ENCODE results near the gene MEF2C. TPM values are rescaled to one million over a fixed set of nuclear protein-coding genes. Genes with fewer than 3 reads are reported as not detected.
"Not testable (repeated sequence)": the region's sequence is repeated elsewhere in the genome, so short reads cannot be mapped to it uniquely, and the experiment has no call there.

MEF2C gene
- total and polyA plus RNA-seq, 7 experiments from 2014 or later, result 0.07 to 40.0 (median 2.2) TPM

GRCh38 chr5:88856381-88856780 lies 26.6 kb downstream of the MEF2C start:
- H3K27me3 Mint-ChIP-seq; H3K36me3 Mint-ChIP-seq; H3K4me3 Mint-ChIP-seq; H3K9me3 ChIP-seq (ENCODE audit: control insufficient read depth in 2 of 3, low read length in 3 of 3); H3K4me3 ChIP-seq (ENCODE audit: low read length); ATAC-seq; CTCF ChIA-PET; H3K4me1 Mint-ChIP-seq; H3K9me3 Mint-ChIP-seq; POLR2A ChIA-PET; H3K27me3 ChIP-seq (ENCODE audit: control insufficient read depth in 2 of 2, insufficient read depth in 2 of 2, low read length in 2 of 2); H3K27ac Mint-ChIP-seq; DNase-seq; H3K27ac ChIP-seq (ENCODE audit: low read depth, low read length); H3K4me1 ChIP-seq (ENCODE audit: control insufficient read depth in 2 of 2, insufficient read depth in 2 of 2, low read length in 2 of 2); H3K36me3 ChIP-seq (ENCODE audit: control insufficient read depth in 2 of 3, insufficient read depth in 3 of 3, low read length in 3 of 3); intact Hi-C loops (cut with micrococcal nuclease): not testable (repeated sequence)

GRCh38 chr5:88854769-88855168 lies 28.2 kb downstream of the MEF2C start:
- intact Hi-C loops (cut with micrococcal nuclease), result no loop called here
- H3K9me3 ChIP-seq (ENCODE audit: control insufficient read depth in 2 of 3, low read length in 3 of 3), result no peaks in the 10 kb centered on the region
- Mint-ChIP-seq H3K27ac (no peak overlapping the region), H3K27me3 (peaks cover 0 to 5% (median 0%) of the 10 kb centered on the region in 5 donors), H3K4me1 (peaks cover 0 to 4% (median 0%) of the 10 kb centered on the region in 7 donors), H3K4me3 (no peak overlapping the region), H3K9me3 (peaks cover 0 to 9% (median 4%) of the 10 kb centered on the region in 11 donors), H3K36me3 (no peaks in the 10 kb centered on the region)
- no peaks in the 10 kb centered on the region for H3K27me3 ChIP-seq (ENCODE audit: control insufficient read depth in 2 of 2, insufficient read depth in 2 of 2, low read length in 2 of 2)
- no peak overlapping the region for H3K27ac ChIP-seq (ENCODE audit: low read depth, low read length)
- no peak overlapping the region for H3K4me3 ChIP-seq (ENCODE audit: low read length)
- POLR2A ChIA-PET, result no interaction called here
- no peaks in the 10 kb centered on the region for H3K36me3 ChIP-seq (ENCODE audit: control insufficient read depth in 2 of 3, insufficient read depth in 3 of 3, low read length in 3 of 3)
- ATAC-seq (no peak), DNase-seq (no peak)
- CTCF ChIA-PET, result interaction anchor here (0.6 kb wide), 1 partner anchor 693 kb away, joined by 3 read pairs; no protein-coding TSS in a partner anchor
- H3K4me1 ChIP-seq (ENCODE audit: control insufficient read depth in 2 of 2, insufficient read depth in 2 of 2, low read length in 2 of 2), result no peaks in the 10 kb centered on the region

GRCh38 chr5:88847420-88847819 lies 35.6 kb downstream of the MEF2C start:
- no peak overlapping the region for H3K4me3 ChIP-seq (ENCODE audit: low read length)
- ATAC-seq (no peak), DNase-seq (no peak)
- H3K27me3 Mint-ChIP-seq, result peaks cover 0 to 22% (median 3%) of the 10 kb centered on the region in 5 donors
- ChIA-PET CTCF (no interaction called here), POLR2A (no interaction called here)
- no peaks in the 10 kb centered on the region for H3K36me3 ChIP-seq (ENCODE audit: control insufficient read depth in 2 of 3, insufficient read depth in 3 of 3, low read length in 3 of 3)
- H3K9me3 Mint-ChIP-seq, result peaks cover 0 to 3% (median 0%) of the 10 kb centered on the region in 11 donors
- no peaks in the 10 kb centered on the region for H3K36me3 Mint-ChIP-seq
- peaks cover 0 to 2% (median 0%) of the 10 kb centered on the region in 7 donors for H3K4me1 Mint-ChIP-seq
- intact Hi-C loops (cut with micrococcal nuclease), result no loop called here
- H3K27ac ChIP-seq (ENCODE audit: low read depth, low read length), result no peak overlapping the region
- H3K4me1 ChIP-seq (ENCODE audit: control insufficient read depth in 2 of 2, insufficient read depth in 2 of 2, low read length in 2 of 2), result no peaks in the 10 kb centered on the region
- no peaks in the 10 kb centered on the region for H3K27me3 ChIP-seq (ENCODE audit: control insufficient read depth in 2 of 2, insufficient read depth in 2 of 2, low read length in 2 of 2)
- no peaks in the 10 kb centered on the region for H3K9me3 ChIP-seq (ENCODE audit: control insufficient read depth in 2 of 3, low read length in 3 of 3)
- H3K27ac Mint-ChIP-seq, result no peak overlapping the region
- H3K4me3 Mint-ChIP-seq, result no peak overlapping the region

GRCh38 chr5:88846434-88846833 lies 36.5 kb downstream of the MEF2C start:
- Mint-ChIP-seq H3K4me1 (peaks cover 0 to 2% (median 0%) of the 10 kb centered on the region in 7 donors), H3K4me3 (no peak overlapping the region), H3K36me3 (no peaks in the 10 kb centered on the region), H3K9me3 (peaks cover 0 to 3% (median 0%) of the 10 kb centered on the region in 11 donors), H3K27me3 (peaks cover 0 to 22% (median 3%) of the 10 kb centered on the region in 5 donors), H3K27ac (no peak overlapping the region)
- ChIA-PET CTCF (no interaction called here), POLR2A (no interaction called here)
- DNase-seq, result no peak
- Histone ChIP-seq H3K27ac (ENCODE audit: low read depth, low read length) (no peak overlapping the region), H3K4me1 (ENCODE audit: control insufficient read depth in 2 of 2, insufficient read depth in 2 of 2, low read length in 2 of 2) (no peaks in the 10 kb centered on the region), H3K36me3 (ENCODE audit: control insufficient read depth in 2 of 3, insufficient read depth in 3 of 3, low read length in 3 of 3) (no peaks in the 10 kb centered on the region), H3K4me3 (ENCODE audit: low read length) (no peak overlapping the region), H3K9me3 (ENCODE audit: control insufficient read depth in 2 of 3, low read length in 3 of 3) (no peaks in the 10 kb centered on the region), H3K27me3 (ENCODE audit: control insufficient read depth in 2 of 2, insufficient read depth in 2 of 2, low read length in 2 of 2) (no peaks in the 10 kb centered on the region)
- no peak for ATAC-seq
- intact Hi-C loops (cut with micrococcal nuclease), result no loop called here

GRCh38 chr5:88845081-88845697 lies 37.8 kb downstream of the MEF2C start:
- Histone ChIP-seq H3K27me3 (ENCODE audit: control insufficient read depth in 2 of 2, insufficient read depth in 2 of 2, low read length in 2 of 2) (no peaks in the 10 kb centered on the region), H3K27ac (ENCODE audit: low read depth, low read length) (no peak overlapping the region), H3K4me3 (ENCODE audit: low read length) (no peak overlapping the region), H3K36me3 (ENCODE audit: control insufficient read depth in 2 of 3, insufficient read depth in 3 of 3, low read length in 3 of 3) (no peaks in the 10 kb centered on the region), H3K4me1 (ENCODE audit: control insufficient read depth in 2 of 2, insufficient read depth in 2 of 2, low read length in 2 of 2) (no peaks in the 10 kb centered on the region), H3K9me3 (ENCODE audit: control insufficient read depth in 2 of 3, low read length in 3 of 3) (no peaks in the 10 kb centered on the region)
- DNase-seq (no peak), ATAC-seq (no peak)
- Mint-ChIP-seq H3K27ac (no peak overlapping the region), H3K36me3 (no peaks in the 10 kb centered on the region), H3K27me3 (peaks cover 0 to 21% (median 3%) of the 10 kb centered on the region in 5 donors), H3K9me3 (peaks cover 0 to 2% (median 0%) of the 10 kb centered on the region in 11 donors), H3K4me3 (no peak overlapping the region), H3K4me1 (no peaks in the 10 kb centered on the region)
- CTCF ChIA-PET, result no interaction called here
- intact Hi-C loops (cut with micrococcal nuclease), result no loop called here
- POLR2A ChIA-PET, result no interaction called here

GRCh38 chr5:88842784-88843183 lies 40.2 kb downstream of the MEF2C start:
- Histone ChIP-seq H3K27ac (ENCODE audit: low read depth, low read length) (no peak overlapping the region), H3K4me1 (ENCODE audit: control insufficient read depth in 2 of 2, insufficient read depth in 2 of 2, low read length in 2 of 2) (no peaks in the 10 kb centered on the region), H3K4me3 (ENCODE audit: low read length) (no peak overlapping the region), H3K27me3 (ENCODE audit: control insufficient read depth in 2 of 2, insufficient read depth in 2 of 2, low read length in 2 of 2) (no peaks in the 10 kb centered on the region), H3K9me3 (ENCODE audit: control insufficient read depth in 2 of 3, low read length in 3 of 3) (no peaks in the 10 kb centered on the region), H3K36me3 (ENCODE audit: control insufficient read depth in 2 of 3, insufficient read depth in 3 of 3, low read length in 3 of 3) (no peaks in the 10 kb centered on the region)
- Mint-ChIP-seq H3K9me3 (no peaks in the 10 kb centered on the region), H3K27ac (no peak overlapping the region), H3K4me1 (no peaks in the 10 kb centered on the region), H3K36me3 (no peaks in the 10 kb centered on the region), H3K4me3 (no peak overlapping the region), H3K27me3 (peaks cover 0 to 21% (median 3%) of the 10 kb centered on the region in 5 donors)
- ChIA-PET CTCF (no interaction called here), POLR2A (no interaction called here)
- DNase-seq (no peak), ATAC-seq (no peak)
- intact Hi-C loops (cut with micrococcal nuclease), result no loop called here

- peaks cover 0 to 6% (median 0%) of the 10 kb centered on the region in 5 donors for H3K27me3 Mint-ChIP-seq
- H3K9me3 Mint-ChIP-seq, result peaks cover 0 to under 1% (median 0%) of the 10 kb centered on the region in 11 donors
- intact Hi-C loops (cut with micrococcal nuclease), result no loop called here
- Histone ChIP-seq H3K9me3 (ENCODE audit: control insufficient read depth in 2 of 3, low read length in 3 of 3) (no peaks in the 10 kb centered on the region), H3K27ac (ENCODE audit: low read depth, low read length) (no peak overlapping the region), H3K4me1 (ENCODE audit: control insufficient read depth in 2 of 2, insufficient read depth in 2 of 2, low read length in 2 of 2) (no peaks in the 10 kb centered on the region), H3K27me3 (ENCODE audit: control insufficient read depth in 2 of 2, insufficient read depth in 2 of 2, low read length in 2 of 2) (no peaks in the 10 kb centered on the region), H3K36me3 (ENCODE audit: control insufficient read depth in 2 of 3, insufficient read depth in 3 of 3, low read length in 3 of 3) (no peaks in the 10 kb centered on the region), H3K4me3 (ENCODE audit: low read length) (no peak overlapping the region)
- no peak overlapping the region for H3K4me3 Mint-ChIP-seq
- H3K27ac Mint-ChIP-seq, result no peak overlapping the region
- no peaks in the 10 kb centered on the region for H3K36me3 Mint-ChIP-seq
- ChIA-PET POLR2A (no interaction called here), CTCF (no interaction called here)
- no peak for DNase-seq
- no peak for ATAC-seq
- H3K4me1 Mint-ChIP-seq, result no peaks in the 10 kb centered on the region
These were observed 41.8 kb downstream of the MEF2C start for GRCh38 chr5:88841212-88841611.
